ENCODE data around the gene GOT2. TPM values are rescaled to one million over a fixed set of nuclear protein-coding genes. Genes with fewer than 3 reads are reported as not detected.
A peak's percentile ranks its signal among the peaks of the same experiment; 100 is the strongest.
"Not testable (repeated sequence)": the region's sequence is repeated elsewhere in the genome, so short reads cannot be mapped to it uniquely, and the experiment has no call there.

Gene GOT2
- total RNA-seq, 1 donor, result 29.9 TPM

DNA sequence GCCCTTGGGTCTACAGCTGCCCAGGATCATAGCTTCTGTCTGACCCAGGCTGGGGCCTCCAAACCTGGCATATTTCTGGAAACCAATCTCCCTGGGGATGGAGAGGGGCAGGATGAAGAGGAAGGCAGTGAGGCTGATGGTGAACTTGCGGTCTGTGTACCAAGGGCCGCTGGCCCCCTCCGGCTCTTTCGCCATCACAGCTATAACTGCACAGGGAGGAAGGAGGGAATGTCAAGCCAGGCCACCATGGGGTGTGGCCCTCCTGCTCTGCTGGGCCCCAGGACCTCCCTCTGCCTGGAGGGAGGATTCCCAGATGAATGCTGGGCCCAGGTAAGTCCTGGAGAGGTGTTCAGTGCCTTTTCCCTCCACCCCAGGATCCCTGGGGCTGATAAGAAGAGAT, 55.8 kb downstream of the GOT2 start:
- H3K4me3 ChIP-seq (ENCODE audit: low read depth, low read length), result no peak overlapping the region
- TF ChIP-seq, protein P1, sequence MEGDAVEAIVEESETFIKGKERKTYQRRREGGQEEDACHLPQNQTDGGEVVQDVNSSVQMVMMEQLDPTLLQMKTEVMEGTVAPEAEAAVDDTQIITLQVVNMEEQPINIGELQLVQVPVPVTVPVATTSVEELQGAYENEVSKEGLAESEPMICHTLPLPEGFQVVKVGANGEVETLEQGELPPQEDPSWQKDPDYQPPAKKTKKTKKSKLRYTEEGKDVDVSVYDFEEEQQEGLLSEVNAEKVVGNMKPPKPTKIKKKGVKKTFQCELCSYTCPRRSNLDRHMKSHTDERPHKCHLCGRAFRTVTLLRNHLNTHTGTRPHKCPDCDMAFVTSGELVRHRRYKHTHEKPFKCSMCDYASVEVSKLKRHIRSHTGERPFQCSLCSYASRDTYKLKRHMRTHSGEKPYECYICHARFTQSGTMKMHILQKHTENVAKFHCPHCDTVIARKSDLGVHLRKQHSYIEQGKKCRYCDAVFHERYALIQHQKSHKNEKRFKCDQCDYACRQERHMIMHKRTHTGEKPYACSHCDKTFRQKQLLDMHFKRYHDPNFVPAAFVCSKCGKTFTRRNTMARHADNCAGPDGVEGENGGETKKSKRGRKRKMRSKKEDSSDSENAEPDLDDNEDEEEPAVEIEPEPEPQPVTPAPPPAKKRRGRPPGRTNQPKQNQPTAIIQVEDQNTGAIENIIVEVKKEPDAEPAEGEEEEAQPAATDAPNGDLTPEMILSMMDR (IDR thresholded peaks at IDR 0.05; ENCODE audit: insufficient read depth, low read length), result no peak
- no peak for DNase-seq (ENCODE audit: low read depth)

DNA sequence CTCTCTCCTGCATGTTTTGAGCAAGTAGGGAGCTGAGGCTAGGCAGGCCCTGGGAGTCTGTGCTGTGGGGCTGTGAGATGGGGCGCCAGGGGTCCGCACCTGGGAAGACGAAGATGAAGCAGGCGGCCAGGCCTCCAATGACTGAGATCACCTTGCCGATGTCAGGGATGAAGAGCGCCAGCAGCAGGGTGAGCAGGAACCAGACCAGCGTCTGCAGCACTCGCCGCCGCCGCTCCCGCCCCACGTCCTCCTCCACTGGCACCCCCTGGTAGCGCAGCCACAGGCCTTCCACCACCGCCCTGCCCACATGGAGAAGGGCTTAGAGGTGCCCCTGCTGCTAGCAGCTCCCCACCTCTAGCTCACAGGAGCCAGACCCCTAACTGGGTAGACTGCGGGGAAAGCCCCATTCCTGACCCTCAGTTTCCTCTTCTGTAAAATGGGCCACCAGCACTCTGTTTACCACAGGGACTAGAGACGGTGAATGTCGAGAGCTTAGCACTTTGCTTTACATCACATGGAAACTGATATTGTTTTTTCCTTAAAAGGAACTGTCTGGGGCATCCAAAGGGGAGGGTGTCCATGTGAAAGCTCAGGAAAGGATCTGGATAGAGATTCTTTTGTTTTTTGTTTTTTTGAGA, 63.1 kb downstream of the GOT2 start:
- no peak for DNase-seq (ENCODE audit: low read depth)
- TF ChIP-seq, protein P1 (IDR thresholded peaks at IDR 0.05; ENCODE audit: insufficient read depth, low read length), result no peak
- H3K4me3 ChIP-seq (ENCODE audit: low read depth, low read length), result no peak overlapping the region

DNA sequence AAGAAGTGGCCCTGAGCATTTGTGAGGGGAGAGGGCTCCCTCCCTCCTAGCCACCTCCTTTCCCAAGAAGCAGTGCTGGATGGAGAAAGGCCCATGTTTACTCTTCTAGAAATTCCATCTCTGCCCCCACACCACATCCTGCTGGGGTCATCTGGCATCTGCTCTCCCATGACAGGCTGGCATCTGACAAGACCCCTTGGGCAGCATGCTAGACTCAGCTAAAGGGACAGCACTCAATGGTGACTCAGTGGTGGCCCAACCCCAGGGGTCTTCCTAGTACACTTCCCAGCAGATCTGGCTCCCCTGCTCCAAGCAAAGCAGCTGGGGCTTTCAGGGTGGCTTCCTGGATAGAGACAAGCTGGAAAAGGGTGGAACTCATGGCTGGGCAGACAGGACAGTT, 63.9 kb downstream of the GOT2 start:
- H3K4me3 ChIP-seq (ENCODE audit: low read depth, low read length), result no peak overlapping the region
- DNase-seq (ENCODE audit: low read depth), result no peak
- TF ChIP-seq, protein P1 (IDR thresholded peaks at IDR 0.05; ENCODE audit: insufficient read depth, low read length), result no peak

DNA sequence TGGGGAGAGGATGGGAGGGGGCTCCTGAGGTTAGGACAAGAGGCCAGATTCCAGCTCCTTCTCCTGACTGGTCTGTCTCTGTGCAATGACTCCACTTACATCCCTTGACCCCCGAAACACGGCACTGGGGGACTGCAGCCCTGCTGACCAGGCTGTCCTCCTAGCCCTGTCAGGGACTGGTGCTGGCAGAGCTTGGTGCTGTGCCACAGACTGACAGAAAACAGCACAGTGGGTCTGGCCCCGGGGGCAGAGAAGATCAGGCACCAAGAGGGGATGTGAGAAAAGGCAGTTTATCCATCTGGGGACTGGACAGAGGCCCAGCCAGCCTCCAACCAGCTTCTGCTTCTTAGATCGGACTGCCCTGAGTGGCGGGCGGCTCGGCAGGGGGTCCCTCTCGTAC, 68.9 kb downstream of the GOT2 start:
- DNase-seq (ENCODE audit: low read depth), result no peak
- no peak overlapping the region for H3K4me3 ChIP-seq (ENCODE audit: low read depth, low read length)
- TF ChIP-seq, protein P1 (IDR thresholded peaks at IDR 0.05; ENCODE audit: insufficient read depth, low read length), result no peak

DNA sequence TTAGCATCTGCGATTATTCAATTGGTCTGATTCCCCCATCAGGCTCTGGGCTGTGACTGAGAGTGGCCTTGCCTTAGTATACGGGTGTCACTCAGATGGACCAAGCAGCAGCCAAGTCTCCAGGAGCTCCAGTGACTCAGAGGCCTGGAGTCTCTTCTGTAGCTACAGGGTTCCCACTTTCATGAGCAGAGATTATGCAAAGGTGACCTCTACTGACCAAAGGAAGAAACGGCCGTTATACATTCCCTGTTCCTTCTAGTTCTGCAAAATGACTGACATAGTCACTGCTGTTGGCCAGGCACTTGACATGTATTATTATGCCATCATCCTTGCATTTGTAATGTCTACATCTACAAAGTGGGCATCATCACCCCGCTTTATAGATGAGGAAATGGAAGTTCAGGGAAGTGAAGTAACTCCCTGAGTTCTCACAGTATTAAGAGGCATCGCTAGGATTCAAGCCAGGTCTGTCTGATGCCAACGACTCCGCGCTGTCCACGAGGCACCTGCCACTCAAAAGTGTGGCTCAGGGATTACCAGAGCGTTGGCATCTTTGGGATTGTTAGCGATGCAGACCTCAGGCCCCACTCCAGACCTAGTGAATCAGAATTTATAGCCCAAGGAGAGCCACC, 72.8 kb downstream of the GOT2 start:
- H3K4me3 ChIP-seq (ENCODE audit: low read depth, low read length), result no peak overlapping the region
- TF ChIP-seq, protein P1 (IDR thresholded peaks at IDR 0.05; ENCODE audit: insufficient read depth, low read length), result peak; percentile 74
- peak; percentile 89 for DNase-seq (ENCODE audit: low read depth)

DNA sequence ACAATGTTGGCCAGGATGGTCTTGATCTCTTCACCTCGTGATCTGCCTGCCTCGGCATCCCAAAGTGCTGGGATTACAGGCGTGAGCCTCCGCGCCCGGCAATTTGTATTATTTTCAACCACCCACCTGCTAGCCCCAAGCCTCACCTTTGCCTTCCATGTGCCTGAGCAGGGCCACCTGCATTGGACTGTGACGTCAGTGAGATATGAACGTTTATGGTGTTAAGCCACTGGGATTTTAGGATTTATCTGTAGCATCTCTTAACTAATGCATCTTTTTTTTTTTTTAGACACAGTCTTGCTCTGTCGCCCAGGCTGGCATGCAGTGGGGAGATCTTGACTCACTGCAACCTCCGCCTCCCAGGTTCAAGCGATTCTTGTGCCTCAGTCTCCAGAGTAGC, 74.2 kb downstream of the GOT2 start:
- not testable (repeated sequence) for H3K4me3 ChIP-seq (ENCODE audit: low read depth, low read length); DNase-seq (ENCODE audit: low read depth)

DNA sequence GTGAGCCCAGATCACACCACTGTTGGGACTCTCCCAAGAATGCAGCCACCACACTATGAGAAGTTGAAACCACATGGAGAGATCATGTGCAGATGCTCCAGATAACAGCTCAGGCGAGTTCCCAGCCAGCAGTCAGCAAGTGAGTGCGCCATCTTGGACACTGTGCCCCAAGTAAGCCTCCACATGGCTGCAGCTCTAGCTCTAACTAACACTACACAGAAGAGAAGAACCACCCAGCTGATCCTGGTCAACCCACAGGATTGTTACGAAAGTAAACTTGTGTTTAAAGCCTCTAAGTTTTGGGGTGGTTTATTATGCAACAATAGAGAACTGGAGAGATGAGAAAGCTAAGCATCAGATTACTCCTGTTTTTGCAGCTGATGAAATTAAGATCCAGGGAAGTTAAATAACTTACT, 75.3 kb downstream of the GOT2 start:
- TF ChIP-seq, protein P1 (IDR thresholded peaks at IDR 0.05; ENCODE audit: insufficient read depth, low read length), result no peak

More for the DNA sequence above, 75.3 kb downstream of the GOT2 start:
- DNase-seq (ENCODE audit: low read depth), result peak; percentile 25
- no peak overlapping the region for H3K4me3 ChIP-seq (ENCODE audit: low read depth, low read length)

Small RNA genes lying within 50 kb of the gene (small RNA-seq; reads per million reads assigned to genes)
- gene RN7SL143P (not detected), gene RNU6-1155P (not detected)

Other genes with a start within 250 kb of the GOT2 start
- gene NDRG4, start 234.2 kb downstream of the GOT2 start, total RNA-seq (ENCODE audit: low replicate concordance), result 5.0 and 5.2 TPM in 2 replicates
- gene SETD6, start 218.8 kb downstream of the GOT2 start, total RNA-seq (ENCODE audit: low replicate concordance), result 11.7 and 19.9 TPM in 2 replicates
- gene CNOT1, start 104.5 kb downstream of the GOT2 start, total RNA-seq (ENCODE audit: low replicate concordance), result 78.1 and 136 TPM in 2 replicates
- gene SLC38A7, start 49.5 kb downstream of the GOT2 start, total RNA-seq (ENCODE audit: low replicate concordance), result 17.3 and 27.4 TPM in 2 replicates